Measurements from ENCODE around the gene TMEM244. TPM values are rescaled to one million over a fixed set of nuclear protein-coding genes. Genes with fewer than 3 reads are reported as not detected.

Gene TMEM244
- total RNA-seq, 1 donor from 2014 or later, result not detected

DNA sequence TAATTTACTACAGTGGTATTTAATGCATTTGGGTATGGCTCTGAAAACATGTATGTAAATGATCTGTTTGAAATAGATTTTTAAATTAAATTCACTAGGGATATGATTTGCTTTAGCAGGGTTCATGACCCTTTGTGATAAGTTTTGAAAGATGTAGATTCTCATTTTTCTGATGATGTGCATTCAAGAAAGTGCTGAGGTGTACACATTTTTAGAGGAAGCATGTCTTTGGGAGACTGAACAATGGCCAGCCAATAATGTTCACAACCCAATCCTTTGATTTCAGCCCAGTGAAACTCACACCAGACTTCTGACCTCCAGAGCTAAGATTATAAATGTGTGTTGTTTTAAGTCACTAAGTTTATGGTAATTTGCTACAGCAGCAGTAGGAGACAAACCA, 71.1 kb downstream of the TMEM244 start:
- Mint-ChIP-seq H3K9me3 (no peaks in the 10 kb centered on the region), H3K27me3 (ENCODE audit: low read depth) (peaks cover 31% of the 10 kb centered on the region), H3K4me3 (ENCODE audit: low read depth) (no peak overlapping the region), H3K27ac (no peak overlapping the region), H3K36me3 (ENCODE audit: low read depth) (no peaks in the 10 kb centered on the region), H3K4me1 (ENCODE audit: low read depth) (peaks cover 9% of the 10 kb centered on the region)
- no peak for DNase-seq (ENCODE audit: low spot score)
- intact Hi-C loops (cut with micrococcal nuclease), result no loop called here

GRCh38 chr6:129787816-129788215, 73.3 kb downstream of the TMEM244 start:
- H3K4me1 Mint-ChIP-seq (ENCODE audit: low read depth), result peaks cover 3% of the 10 kb centered on the region
- no peaks in the 10 kb centered on the region for H3K36me3 Mint-ChIP-seq (ENCODE audit: low read depth)
- H3K27ac Mint-ChIP-seq, result no peak overlapping the region
- H3K4me3 Mint-ChIP-seq (ENCODE audit: low read depth), result no peak overlapping the region
- intact Hi-C loops (cut with micrococcal nuclease), result no loop called here
- peaks cover 32% of the 10 kb centered on the region for H3K27me3 Mint-ChIP-seq (ENCODE audit: low read depth)
- no peaks in the 10 kb centered on the region for H3K9me3 Mint-ChIP-seq
- no peak for DNase-seq (ENCODE audit: low spot score)

DNA sequence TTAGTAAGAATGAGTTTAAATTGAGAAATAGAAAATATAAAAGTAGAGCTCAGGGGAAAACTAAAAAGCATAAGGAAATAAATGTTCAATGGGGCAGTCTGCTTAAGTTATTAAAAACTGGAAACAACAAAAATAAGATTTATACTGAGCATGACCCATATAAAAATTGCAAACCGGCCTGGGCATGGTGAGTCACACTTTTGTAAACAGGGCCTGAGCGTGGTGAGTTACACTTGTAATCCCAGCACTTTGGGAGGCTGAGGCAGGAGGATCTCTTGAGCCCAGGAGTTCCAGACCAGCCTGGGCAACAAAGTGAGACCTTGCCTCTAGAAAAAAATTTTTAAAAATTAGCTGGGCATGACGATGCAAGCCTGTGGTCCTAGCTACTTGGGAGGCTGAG, 74.6 kb downstream of the TMEM244 start:
- peaks cover 3% of the 10 kb centered on the region for H3K4me1 Mint-ChIP-seq (ENCODE audit: low read depth)
- H3K4me3 Mint-ChIP-seq (ENCODE audit: low read depth), result no peak overlapping the region
- H3K27me3 Mint-ChIP-seq (ENCODE audit: low read depth), result peaks cover 36% of the 10 kb centered on the region
- H3K36me3 Mint-ChIP-seq (ENCODE audit: low read depth), result no peaks in the 10 kb centered on the region
- no peak overlapping the region for H3K27ac Mint-ChIP-seq
- no peak for DNase-seq (ENCODE audit: low spot score)
- intact Hi-C loops (cut with micrococcal nuclease), result no loop called here
- no peaks in the 10 kb centered on the region for H3K9me3 Mint-ChIP-seq

- no peak overlapping the region for H3K4me3 Mint-ChIP-seq (ENCODE audit: low read depth)
- intact Hi-C loops (cut with micrococcal nuclease), result no loop called here
- H3K9me3 Mint-ChIP-seq, result no peaks in the 10 kb centered on the region
- H3K36me3 Mint-ChIP-seq (ENCODE audit: low read depth), result no peaks in the 10 kb centered on the region
- H3K27ac Mint-ChIP-seq, result no peak overlapping the region
- H3K27me3 Mint-ChIP-seq (ENCODE audit: low read depth), result peaks cover 41% of the 10 kb centered on the region
- peaks cover 3% of the 10 kb centered on the region for H3K4me1 Mint-ChIP-seq (ENCODE audit: low read depth)
- DNase-seq (ENCODE audit: low spot score), result no peak
Measured at GRCh38 chr6:129785756-129786135, 75.4 kb downstream of the TMEM244 start.

GRCh38 chr6:129785047-129785755, 75.9 kb downstream of the TMEM244 start:
- no peak overlapping the region for H3K27ac Mint-ChIP-seq
- no peak overlapping the region for H3K4me3 Mint-ChIP-seq (ENCODE audit: low read depth)
- no peaks in the 10 kb centered on the region for H3K36me3 Mint-ChIP-seq (ENCODE audit: low read depth)
- H3K9me3 Mint-ChIP-seq, result no peaks in the 10 kb centered on the region
- DNase-seq (ENCODE audit: low spot score), result no peak
- H3K27me3 Mint-ChIP-seq (ENCODE audit: low read depth), result peaks cover 38% of the 10 kb centered on the region
- intact Hi-C loops (cut with micrococcal nuclease), result no loop called here
- H3K4me1 Mint-ChIP-seq (ENCODE audit: low read depth), result peaks cover 2% of the 10 kb centered on the region

Other genes with a start within 250 kb of the TMEM244 start
- gene ARHGAP18, start 151.1 kb downstream of the TMEM244 start, total RNA-seq, result 5.9 and 6.6 TPM in 2 replicates
- 7.0 and 8.3 TPM in 2 replicates for gene L3MBTL3, start 157.3 kb upstream of the TMEM244 start, total RNA-seq

Measured in activated T-helper 2 cell treated with anti-CD3 and anti-CD28 coated beads, Interferon-gamma antibody, Interleukin-2, Interleukin-4, amounts not matched to agents 10 μg/mL and 5 μg/mL and 100 μg/mL, durations not matched to agents 14 hours and 24 hours and 36 hours (primary cell).